Smooth muscle cell (in vitro differentiated cells): ENCODE measurements around the gene SNED1. TPM values are rescaled to one million over a fixed set of nuclear protein-coding genes. Genes with fewer than 3 reads are reported as not detected.

Experiments
- DNase-seq: peaks from one replicate; lab custom pipeline; 2025; ENCODE audit not compliant: unreplicated experiment; lab: John Stamatoyannopoulos, UW
- H2AFZ ChIP-seq: fragments of 200-600 bp; sonication (generic); 2 replicates; pipeline ENCODE4 v1.6.0; 2016; ENCODE audit warnings: antibody characterized with exemption, low read depth, mild to moderate bottlenecking
- H3F3A ChIP-seq: fragments of 200-600 bp; sonication (generic); 2 replicates; pipeline ENCODE4 v1.6.0; 2017; ENCODE audit warnings: antibody characterized with exemption, low read depth
- H3K27ac ChIP-seq: fragments of 200-600 bp; sonication (generic); 2 replicates; pipeline ENCODE4 v1.5.1; 2016; ENCODE audit warnings: low read depth, mild to moderate bottlenecking
- H3K27me3 ChIP-seq: fragments of 200-600 bp; sonication (generic); 2 replicates; pipeline ENCODE4 v1.6.1; 2016; ENCODE audit warnings: low read depth, mild to moderate bottlenecking
- H3K36me3 ChIP-seq: fragments of 200-600 bp; sonication (generic); 2 replicates; pipeline ENCODE4 v1.5.1; 2016; ENCODE audit warnings: low read depth
- H3K4me1 ChIP-seq: fragments of 200-600 bp; sonication (generic); 2 replicates; pipeline ENCODE4 v1.5.1; 2016; ENCODE audit warnings: low read depth
- H3K4me2 ChIP-seq: fragments of 200-600 bp; sonication (generic); 2 replicates; pipeline ENCODE4 v1.6.0; 2016; ENCODE audit warnings: mild to moderate bottlenecking
- H3K4me3 ChIP-seq: fragments of 200-600 bp; sonication (generic); 2 replicates; pipeline ENCODE4 v1.5.1; 2016; ENCODE audit warnings: mild to moderate bottlenecking
- H3K79me2 ChIP-seq: fragments of 200-600 bp; sonication (generic); 2 replicates; pipeline ENCODE4 v1.6.0; 2016; ENCODE audit warnings: low read depth, mild to moderate bottlenecking
- H3K9ac ChIP-seq: fragments of 200-600 bp; sonication (generic); 2 replicates; pipeline ENCODE4 v1.6.0; 2016; ENCODE audit warnings: low read depth
- H3K9me3 ChIP-seq: fragments of 200-600 bp; sonication (generic); replicated peaks from 2 replicates; pipeline ENCODE4 v1.5.1; 2016; ENCODE audit warnings: low read depth
- H4K20me1 ChIP-seq: fragments of 200-600 bp; sonication (generic); 2 replicates; pipeline ENCODE4 v1.6.0; 2016; ENCODE audit warnings: low read depth
- WGBS: methylation state at CpG from one replicate; pipeline ENCODE4 v1.1.7; 2016; ENCODE audit warnings: low lambda C conversion rate; 5-methylcytosine and 5-hydroxymethylcytosine counted together
- polyA plus RNA-seq: library from polyadenylated mRNA; unstranded; fragments of >200 nt; fragmentation: Nextera tagmentation; extraction: Ambion mirVana; gene quantifications from 2 replicates; pipeline ENCODE4 v1.2.1, GENCODE V29; 2016
- small RNA-seq: library from RNA; depleted of rRNA; stranded (forward); fragments of <200 nt; gene quantifications from one replicate; pipeline ENCODE3, GENCODE V24; 2014
- total RNA-seq: library from RNA; depleted of rRNA; stranded (reverse); fragments of >200 nt; gene quantifications from 2 replicates; pipeline ENCODE4 v1.2.3, GENCODE V29; 2014
- TF ChIP-seq, protein P1 (sequence below): fragments of 200-600 bp; sonication (generic); IDR thresholded peaks from 2 replicates; pipeline ENCODE4 v1.5.1; 2017; ENCODE audit warnings: borderline replicate concordance, mild to moderate bottlenecking, antibody characterized with exemption; ENCODE audit not compliant: insufficient read depth, poor library complexity, severe bottlenecking

Gene SNED1
- total and polyA plus RNA-seq, 2 experiments from 2014 or later: 0.36 to 3.0 TPM

DNA sequence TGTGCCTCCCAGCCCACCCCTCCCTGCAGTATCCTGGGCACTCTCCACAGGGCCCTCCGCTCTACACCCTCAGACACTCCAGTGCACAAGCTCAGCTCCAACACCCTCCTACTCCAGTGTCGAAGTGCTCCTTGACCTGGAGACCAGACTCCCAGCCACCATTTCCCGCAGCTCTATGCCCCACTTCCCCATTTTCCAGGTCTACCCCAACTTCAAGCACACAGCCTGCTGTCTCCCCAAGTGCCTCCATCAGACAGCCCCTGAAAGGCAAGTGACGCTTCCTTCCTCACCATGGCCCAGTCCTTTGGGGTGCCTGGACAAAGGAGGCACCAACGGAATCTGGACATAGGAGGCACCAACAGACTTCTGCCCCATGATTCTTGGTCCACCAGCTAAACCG lies 143.6 kb downstream of the SNED1 start:
- Histone ChIP-seq H3K9ac (no peak overlapping the region), H2AFZ (no peak overlapping the region), H3F3A (no peaks in the 10 kb centered on the region), H4K20me1 (no peaks in the 10 kb centered on the region), H3K36me3 (no peaks in the 10 kb centered on the region), H3K9me3 (no peaks in the 10 kb centered on the region), H3K4me3 (no peak overlapping the region), H3K4me2 (no peak overlapping the region), H3K27me3 (no peaks in the 10 kb centered on the region), H3K79me2 (no peaks in the 10 kb centered on the region), H3K4me1 (no peaks in the 10 kb centered on the region), H3K27ac (no peak overlapping the region)
- no peak for DNase-seq
- WGBS: 87% methylated on average over 6 of the region's 6 CpGs
- TF ChIP-seq, protein P1, sequence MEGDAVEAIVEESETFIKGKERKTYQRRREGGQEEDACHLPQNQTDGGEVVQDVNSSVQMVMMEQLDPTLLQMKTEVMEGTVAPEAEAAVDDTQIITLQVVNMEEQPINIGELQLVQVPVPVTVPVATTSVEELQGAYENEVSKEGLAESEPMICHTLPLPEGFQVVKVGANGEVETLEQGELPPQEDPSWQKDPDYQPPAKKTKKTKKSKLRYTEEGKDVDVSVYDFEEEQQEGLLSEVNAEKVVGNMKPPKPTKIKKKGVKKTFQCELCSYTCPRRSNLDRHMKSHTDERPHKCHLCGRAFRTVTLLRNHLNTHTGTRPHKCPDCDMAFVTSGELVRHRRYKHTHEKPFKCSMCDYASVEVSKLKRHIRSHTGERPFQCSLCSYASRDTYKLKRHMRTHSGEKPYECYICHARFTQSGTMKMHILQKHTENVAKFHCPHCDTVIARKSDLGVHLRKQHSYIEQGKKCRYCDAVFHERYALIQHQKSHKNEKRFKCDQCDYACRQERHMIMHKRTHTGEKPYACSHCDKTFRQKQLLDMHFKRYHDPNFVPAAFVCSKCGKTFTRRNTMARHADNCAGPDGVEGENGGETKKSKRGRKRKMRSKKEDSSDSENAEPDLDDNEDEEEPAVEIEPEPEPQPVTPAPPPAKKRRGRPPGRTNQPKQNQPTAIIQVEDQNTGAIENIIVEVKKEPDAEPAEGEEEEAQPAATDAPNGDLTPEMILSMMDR: no peak

DNA sequence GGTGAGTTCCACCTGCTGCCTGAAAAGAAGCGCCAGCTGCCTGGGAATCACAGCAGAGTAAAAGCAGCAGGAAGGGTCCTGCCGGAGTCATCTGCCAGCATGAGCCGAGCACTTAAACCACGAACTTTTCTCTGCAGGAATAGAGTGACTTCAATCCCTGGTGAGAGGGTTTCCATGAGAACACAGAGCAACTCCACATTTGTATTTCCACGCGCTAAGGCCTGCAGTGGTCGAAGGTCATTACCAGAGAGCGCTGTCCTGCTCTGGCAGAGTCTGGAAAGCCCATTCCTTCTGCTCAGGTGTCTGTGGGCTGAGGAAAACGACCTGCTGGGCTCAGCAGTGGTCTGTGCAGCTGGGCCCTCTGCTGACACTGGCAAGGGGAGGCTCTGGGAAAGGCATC lies 144.2 kb downstream of the SNED1 start:
- Histone ChIP-seq H3K36me3 (no peaks in the 10 kb centered on the region), H3K9ac (no peak overlapping the region)

More for the DNA sequence above, 144.2 kb downstream of the SNED1 start:
- no peaks in the 10 kb centered on the region for H3F3A ChIP-seq
- no peaks in the 10 kb centered on the region for H3K27me3 ChIP-seq
- WGBS: 95% methylated on average over 9 of the region's 9 CpGs
- H3K9me3 ChIP-seq: no peaks in the 10 kb centered on the region
- H3K79me2 ChIP-seq: no peaks in the 10 kb centered on the region
- no peak overlapping the region for H3K27ac ChIP-seq
- no peaks in the 10 kb centered on the region for H4K20me1 ChIP-seq
- TF ChIP-seq, protein P1: no peak
- H3K4me1 ChIP-seq: no peaks in the 10 kb centered on the region
- no peak overlapping the region for H3K4me2 ChIP-seq
- H2AFZ ChIP-seq: no peak overlapping the region
- H3K4me3 ChIP-seq: no peak overlapping the region
- no peak for DNase-seq

Small RNAs within 50 kb of the gene (small RNA-seq; reads per million reads assigned to genes)
- not detected for gene AC005237.2

Other genes starting within 250 kb of the SNED1 start
- 3.1 and 8.4 TPM in 2 replicates for gene KIF1A, start 178.4 kb upstream of the SNED1 start, total RNA-seq
- 4.6 and 8.1 TPM in 2 replicates for gene KIF1A, start 178.4 kb upstream of the SNED1 start, polyA plus RNA-seq
- not detected in 2 replicates for gene AGXT, start 129.8 kb upstream of the SNED1 start, total RNA-seq
- gene AGXT, start 129.8 kb upstream of the SNED1 start, polyA plus RNA-seq: 0.12 TPM in 1 of 2 replicates, not detected in the other
- 0.99 and 2.2 TPM in 2 replicates for gene MAB21L4, start 102.5 kb upstream of the SNED1 start, total RNA-seq
- gene MAB21L4, start 102.5 kb upstream of the SNED1 start, polyA plus RNA-seq: 0.53 TPM in 1 of 2 replicates, not detected in the other
- not detected in 2 replicates for gene CROCC2, start 92.3 kb upstream of the SNED1 start, total RNA-seq
- gene CROCC2, start 92.3 kb upstream of the SNED1 start, polyA plus RNA-seq: not detected in 2 replicates
- 27.3 and 38.6 TPM in 2 replicates for gene MTERF4, start 103.7 kb downstream of the SNED1 start, total RNA-seq
- gene MTERF4, start 103.7 kb downstream of the SNED1 start, polyA plus RNA-seq: 13.7 and 18.6 TPM in 2 replicates
- gene PASK, start 150.9 kb downstream of the SNED1 start, total RNA-seq: 2.6 and 8.9 TPM in 2 replicates
- gene PASK, start 150.9 kb downstream of the SNED1 start, polyA plus RNA-seq: 2.6 and 3.9 TPM in 2 replicates
- gene PPP1R7, start 151.8 kb downstream of the SNED1 start, total RNA-seq: 44.3 and 54.3 TPM in 2 replicates
- 74.9 and 86.8 TPM in 2 replicates for gene PPP1R7, start 151.8 kb downstream of the SNED1 start, polyA plus RNA-seq
- gene ANO7, start 190.1 kb downstream of the SNED1 start, total RNA-seq: 0.36 and 1.3 TPM in 2 replicates
- 1.4 and 4.9 TPM in 2 replicates for gene ANO7, start 190.1 kb downstream of the SNED1 start, polyA plus RNA-seq